H4 (cell line): Measurements from ENCODE around the gene ARFGEF2. TPM values are rescaled to one million over a fixed set of nuclear protein-coding genes. Genes with fewer than 3 reads are reported as not detected.
"Not testable (repeated sequence)": the region's sequence is repeated elsewhere in the genome, so short reads cannot be mapped to it uniquely, and the experiment has no call there.

Experiments used
- DNase-seq: peaks from one replicate; pipeline ENCODE4 v3.0.0-alpha.2; 2015; ENCODE audit warnings: low spot score
- total RNA-seq: library from RNA; depleted of rRNA; stranded (reverse); fragments of >200 nt; shearing (Covaris generic); gene quantifications from 2 replicates; pipeline ENCODE4 v1.2.3, GENCODE V29; 2014

The ARFGEF2 gene
- total RNA-seq, 1 experiment from 2014 or later: 13.8 TPM

DNA sequence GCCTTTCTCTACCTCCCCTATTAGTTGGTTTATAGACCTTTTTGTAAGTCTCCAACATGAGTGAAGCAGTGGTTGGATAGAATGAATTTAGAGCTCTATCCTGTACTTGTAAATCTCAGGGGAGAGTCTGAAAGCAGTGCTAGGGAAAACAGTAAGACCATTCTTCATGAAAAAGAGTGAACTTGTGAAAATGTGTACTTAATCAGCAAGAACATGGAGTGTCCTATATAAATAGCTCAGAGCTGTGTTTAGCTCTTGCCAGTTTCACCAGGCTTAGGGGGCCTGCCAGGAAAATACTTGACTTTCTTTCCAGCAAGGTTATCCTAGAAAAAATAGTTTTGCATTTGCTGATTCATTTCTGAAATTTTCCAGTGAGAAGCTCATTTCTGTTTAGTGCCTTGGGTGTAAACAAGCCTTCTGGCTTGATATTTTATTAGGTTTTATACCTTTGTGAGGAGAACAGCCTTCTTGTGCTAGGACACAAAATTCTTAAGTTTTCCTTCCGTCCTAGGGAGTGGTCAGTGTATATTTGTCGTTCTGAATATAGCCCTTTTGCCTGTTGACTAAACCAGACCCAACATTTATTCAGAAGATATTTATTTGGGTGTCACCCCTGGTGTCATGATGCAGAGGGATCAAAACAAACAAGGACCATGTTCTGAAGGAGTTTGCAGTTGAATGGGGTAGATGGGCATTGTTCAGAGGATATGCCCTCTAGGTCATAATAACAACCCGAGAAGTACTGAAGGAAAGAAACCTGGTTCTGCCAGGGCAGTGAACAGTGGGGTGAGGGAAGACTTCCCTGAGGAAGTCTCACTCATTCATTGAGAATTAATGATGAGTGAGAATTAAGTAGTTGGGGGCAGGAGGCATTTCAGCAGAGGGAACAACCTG lies 7.6 kb downstream of the ARFGEF2 start:
- DNase-seq: no peak

DNA sequence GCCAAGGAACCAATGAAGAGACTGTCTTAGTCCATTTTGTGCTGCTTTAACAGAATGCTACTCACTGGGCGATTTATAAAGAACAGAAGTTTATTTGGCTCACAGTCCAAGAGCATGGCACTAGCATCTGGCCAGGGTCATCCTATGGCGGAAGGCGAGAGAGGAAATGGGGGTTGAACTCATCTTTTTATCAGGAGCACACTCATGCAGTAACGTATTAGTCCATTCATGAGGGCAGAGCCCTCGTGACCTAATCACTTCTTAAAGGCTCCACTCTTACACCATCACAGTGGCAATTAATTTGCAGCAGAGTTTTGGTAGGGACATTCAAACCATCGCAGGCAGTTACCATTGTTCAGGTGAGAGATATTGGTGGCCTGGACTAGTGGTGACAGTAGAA lies 8.5 kb downstream of the ARFGEF2 start:
- no peak for DNase-seq

DNA sequence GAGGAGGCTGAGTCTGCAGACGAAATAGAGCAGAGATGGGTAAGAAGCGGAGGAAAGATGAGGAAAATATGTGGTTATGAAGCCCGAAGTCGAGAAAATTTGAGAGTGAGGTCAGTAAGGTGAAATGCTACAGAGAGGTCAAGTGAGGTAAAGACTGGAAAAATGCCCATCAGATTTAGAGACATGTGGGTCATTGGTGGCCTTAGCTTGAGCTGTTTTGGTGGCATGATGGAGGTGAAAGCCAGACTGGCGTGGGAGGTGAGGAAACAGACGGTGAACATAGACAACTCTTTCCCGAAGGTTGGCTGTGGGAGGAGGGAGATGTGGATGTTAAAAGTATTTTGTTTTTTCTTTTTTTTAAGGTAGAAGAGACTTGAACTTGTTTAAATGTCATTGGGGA lies 9.4 kb downstream of the ARFGEF2 start:
- DNase-seq: no peak

DNA sequence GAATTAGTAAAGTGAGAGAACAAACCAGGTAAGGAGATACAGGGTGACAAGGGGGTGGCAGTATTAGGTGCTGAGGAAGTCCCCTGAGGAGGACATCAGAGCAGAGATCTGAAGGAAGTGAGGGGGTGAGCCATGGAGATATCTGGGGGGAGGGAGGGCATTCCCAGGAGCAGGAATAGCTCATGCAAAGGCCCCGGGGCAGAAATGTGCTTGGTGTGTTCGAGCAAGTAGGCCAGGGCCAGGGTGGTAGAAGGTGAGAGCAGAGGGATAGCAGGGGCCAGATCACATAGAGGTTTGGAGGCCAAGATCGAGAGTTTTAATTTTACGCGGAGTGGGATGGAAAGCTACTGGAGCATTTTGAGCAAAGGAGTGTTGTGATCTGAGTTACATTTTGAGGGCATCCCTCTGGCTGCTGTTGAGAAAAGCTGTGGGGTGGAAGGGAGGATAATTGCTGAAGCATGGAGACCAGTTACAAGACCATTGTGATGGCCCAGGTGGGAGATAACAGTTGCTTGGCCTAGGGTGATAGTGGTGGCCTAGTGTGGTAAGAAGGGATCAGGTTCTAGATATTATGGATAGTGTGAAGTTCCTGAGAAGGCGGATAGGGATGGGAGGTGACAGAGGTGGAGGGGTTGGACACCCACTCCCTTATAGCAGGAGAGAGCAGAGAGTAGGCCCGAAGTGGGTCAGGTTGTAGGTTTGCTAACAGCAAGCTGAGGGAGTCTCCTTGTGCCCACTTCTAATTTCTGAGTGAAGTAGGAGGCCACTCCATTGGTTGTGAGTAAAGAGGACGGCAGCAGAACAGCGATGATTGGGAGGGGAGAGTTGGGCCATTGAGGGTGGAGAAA lies 10.2 kb downstream of the ARFGEF2 start:
- DNase-seq: no peak

DNA sequence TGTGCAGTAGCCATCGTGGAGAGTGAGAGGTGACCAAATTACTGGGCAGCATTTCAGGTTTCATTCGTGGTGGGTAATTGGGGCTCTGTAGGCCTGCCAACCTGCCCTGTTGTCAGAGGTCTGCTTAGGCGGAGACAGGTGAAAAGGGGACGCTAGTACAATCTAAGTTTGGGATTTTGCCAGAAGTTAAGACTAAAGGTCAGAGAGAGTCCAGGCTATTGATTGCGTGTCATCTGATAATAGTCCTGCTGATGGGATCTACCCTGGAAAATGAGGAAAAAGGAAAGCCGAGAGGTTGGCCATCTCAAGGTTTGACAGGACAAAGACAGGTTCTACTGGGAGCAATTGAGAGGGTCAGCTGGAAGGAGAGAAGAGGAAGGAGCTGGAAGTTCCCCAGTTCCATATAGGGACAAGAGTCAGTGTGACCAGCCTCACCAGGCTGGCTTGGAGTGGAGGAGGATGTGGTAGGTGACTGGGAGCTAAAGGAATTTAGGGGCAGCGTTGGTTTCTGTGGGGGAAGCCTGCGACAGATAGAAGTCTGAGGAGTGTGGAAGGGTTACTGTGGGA lies 10.9 kb downstream of the ARFGEF2 start:
- no peak for DNase-seq

DNA sequence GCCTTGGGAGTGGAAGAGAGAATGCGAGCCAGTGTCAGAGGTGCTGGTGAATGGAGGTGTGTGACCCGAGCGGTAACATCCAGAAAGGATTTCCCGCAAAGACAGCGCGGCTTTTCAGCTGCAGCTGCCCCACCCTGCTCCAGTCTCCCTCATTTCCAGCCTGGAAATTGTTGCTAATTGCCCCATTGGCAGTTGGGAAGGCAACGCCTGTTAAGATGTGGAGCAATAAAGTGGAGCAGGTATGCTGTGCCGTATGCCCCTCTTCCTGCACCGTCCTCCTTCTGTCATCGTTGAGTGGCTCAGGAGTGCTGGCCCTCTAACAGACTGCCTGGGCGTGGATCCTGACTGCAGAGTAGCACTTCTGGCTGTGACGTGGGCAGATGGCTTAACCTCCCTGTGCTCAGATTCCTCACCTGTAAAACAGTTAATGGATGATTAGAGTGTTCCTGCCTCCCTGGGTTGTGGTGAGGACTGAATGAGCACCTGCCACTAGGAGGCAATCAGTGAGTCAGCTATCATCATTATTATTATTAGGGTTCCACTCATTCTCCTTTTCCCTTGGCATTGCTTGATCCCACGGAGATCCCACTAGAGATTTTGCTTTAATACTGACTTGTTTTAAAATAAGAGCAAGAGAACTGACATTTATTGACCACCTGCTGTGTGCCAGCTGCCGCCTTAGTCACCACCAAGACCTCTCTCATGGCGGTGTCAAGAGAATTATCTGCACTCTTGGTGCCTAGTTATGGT lies 11.7 kb downstream of the ARFGEF2 start:
- DNase-seq: no peak

DNA sequence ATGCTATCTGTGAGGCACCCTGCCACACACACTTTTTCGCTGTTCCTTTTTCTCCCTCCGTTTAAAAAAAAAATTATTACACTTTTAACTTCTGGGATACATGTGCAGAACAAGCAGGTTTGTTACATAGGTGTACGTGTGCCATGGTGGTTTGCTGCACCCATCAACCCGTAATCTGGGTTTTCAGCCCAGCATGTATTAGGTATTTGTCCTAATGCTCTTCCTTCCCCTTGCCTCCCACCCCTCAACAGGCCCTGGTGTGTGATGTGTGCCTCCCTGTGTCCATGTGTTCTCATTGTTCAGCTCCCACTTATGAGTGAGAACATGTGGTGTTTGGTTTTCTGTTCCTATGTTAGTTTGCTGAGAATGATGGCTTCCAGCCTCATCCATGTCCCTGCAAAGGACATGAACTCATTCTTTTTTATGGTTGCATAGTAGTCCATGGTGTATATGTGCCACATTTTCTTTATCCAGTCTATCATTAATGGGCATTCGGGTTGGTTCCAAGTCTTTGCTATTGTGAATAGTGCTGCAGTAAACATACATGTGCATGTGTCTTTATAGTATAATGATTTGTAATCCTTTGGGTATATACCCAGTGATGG lies 12.9 kb downstream of the ARFGEF2 start:
- not testable (repeated sequence) for DNase-seq

DNA sequence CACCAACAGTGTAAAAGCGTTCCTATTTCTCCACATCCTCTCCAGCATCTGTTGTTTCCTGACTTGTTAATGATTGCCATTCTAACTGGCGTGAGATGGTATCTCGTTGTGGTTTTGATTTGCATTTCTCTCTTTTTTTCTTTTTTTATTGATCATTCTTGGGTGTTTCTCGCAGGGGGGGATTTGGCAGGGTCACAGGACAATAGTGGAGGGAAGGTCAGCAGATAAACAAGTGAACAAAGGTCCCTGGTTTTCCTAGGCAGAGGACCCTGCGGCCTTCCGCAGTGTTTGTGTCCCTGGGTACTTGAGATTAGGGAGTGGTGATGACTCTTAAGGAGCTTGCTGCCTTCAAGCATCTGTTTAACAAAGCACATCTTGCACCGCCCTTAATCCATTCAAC lies 13.5 kb downstream of the ARFGEF2 start:
- DNase-seq: not testable (repeated sequence)

DNA sequence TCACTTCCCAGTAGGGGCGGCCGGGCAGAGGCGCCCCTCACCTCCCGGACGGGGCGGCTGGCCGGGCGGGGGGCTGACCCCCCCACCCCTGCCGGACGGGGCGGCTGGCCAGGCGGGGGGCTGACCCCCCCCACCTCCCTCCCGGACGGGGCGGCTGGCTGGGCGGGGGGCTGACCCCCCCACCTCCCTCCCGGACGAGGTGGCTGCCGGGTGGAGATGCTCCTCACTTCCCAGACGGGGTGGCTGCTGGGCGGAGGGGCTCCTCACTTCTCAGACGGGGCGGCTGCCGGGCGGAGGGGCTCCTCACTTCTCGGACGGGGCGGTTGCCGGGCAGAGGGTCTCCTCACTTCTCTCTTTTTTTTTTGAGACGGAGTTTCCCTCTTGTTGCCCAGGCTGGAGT lies 14.7 kb downstream of the ARFGEF2 start:
- DNase-seq: not testable (repeated sequence)

DNA sequence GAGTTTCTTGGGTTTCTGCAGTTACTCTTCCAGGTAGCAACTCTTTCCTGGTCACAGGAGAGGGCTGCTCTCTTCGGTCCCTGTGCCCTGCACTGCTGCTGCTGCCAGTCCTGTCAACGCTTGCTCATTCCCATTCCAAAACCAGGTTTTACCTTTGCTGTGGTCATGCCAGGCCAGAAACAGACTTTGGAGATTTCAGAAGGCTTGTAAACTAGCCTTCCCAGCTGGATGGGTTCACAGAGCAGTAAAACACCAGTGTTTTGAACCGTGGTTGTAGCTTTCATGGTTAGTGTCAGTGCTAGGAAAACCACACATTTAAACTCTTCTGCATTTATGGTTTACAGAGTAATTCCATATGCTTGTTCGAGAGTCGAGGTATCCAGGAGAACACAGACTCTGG lies 16.2 kb downstream of the ARFGEF2 start:
- DNase-seq: no peak

DNA sequence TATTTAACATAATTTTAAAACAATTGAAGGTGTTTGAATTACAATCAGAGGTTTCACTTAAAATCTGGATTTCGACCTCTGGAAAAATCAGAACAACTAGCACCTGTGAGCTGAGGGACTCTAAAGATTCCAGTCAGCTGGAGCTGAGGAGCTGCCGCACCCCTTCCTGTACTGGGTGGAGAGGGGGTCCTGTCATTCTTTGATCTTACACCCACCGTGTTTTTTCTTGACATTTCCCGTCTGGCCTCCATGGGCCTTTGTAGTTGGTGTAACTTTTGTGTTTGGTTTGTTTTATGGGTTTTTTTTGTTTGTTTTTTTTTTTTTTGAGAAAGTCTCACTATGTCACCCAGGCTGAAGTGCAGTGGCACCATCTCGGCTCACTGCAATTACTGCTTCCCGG lies 17.2 kb downstream of the ARFGEF2 start:
- DNase-seq: no peak

DNA sequence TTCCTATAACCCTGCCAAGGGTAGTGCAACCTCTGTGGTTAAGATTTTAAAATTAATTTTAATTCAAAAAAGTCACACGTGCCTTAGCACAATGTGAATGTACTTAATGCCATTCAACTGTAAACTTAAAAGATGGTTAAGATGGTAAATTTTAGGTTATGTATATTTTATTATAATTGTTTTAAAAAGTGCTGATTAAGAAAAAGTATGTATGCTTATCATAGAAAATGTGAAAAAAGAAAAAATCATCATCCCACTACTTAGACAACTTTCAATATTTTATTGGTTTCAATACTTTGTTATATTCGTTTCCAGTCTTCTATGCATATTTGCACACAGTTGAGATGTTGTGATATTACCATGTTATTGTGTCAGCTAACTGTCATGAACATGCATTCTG lies 18.7 kb downstream of the ARFGEF2 start:
- no peak for DNase-seq

DNA sequence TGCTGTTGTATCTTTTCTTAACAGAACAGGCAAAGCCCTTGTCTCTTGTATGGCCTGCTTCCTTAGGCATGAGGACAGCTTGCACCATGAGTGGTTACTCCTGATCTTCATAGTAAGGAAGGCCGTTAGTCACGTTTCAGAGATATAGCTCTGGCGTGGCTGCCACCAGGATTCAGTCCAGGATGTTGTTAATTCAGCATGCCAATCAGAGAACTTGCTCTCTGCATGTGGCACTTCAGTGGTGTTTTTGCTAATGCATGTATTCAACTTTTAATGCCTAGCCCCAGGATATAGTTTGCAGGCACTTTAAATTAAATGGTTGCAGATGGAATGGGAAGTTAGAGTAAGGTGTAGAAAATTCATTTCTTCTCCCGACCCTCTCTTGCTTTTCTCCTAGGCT lies 20.0 kb downstream of the ARFGEF2 start:
- DNase-seq: no peak

DNA sequence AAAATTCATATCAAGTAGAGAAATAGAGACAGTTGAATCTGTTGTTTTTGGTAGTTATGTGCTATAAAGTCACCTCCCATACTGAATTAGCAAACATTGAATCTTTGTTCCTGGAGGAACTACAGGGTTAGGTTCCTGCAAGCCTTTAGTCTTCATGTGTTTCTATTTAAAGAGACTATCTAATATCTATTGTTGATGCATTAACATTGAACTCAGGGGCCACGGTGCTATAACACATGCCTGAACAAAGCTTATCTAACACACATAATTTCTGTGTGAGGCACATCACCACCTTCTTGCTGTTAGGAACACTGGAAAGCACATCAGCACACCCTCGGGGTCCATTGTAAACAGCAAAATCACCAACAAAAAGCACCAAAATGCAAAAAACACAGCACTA lies 21.2 kb downstream of the ARFGEF2 start:
- no peak for DNase-seq

DNA sequence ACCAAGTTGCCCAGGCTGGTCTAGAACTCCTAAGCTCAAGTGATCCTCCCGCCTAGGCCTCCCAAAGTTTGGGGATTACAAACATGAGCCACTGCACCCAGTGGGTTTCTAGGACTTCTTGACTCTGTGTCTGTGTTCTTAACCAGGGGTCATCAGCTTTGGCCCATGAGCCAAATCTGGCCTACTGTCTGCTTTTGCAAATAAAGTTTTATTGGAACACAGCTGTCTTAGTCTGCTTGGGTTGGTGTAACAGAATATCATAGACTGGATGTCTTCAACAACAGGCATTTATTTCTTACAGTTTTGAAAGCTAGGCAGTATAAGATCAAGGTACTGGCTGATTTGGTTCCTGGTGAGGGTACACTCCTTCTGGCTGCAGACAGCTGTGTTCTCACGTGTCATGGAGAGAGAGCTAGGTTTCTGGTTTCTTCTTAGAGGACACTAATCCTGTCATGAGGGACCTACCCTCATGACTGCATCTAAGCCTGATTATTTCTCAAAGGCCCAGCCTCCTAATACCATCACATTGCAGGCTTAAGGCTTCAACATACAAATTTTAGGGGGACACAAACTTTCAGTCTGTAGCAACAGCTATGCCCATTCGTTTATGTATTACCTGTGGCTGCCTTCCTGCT lies 23.3 kb downstream of the ARFGEF2 start:
- DNase-seq: no peak

DNA sequence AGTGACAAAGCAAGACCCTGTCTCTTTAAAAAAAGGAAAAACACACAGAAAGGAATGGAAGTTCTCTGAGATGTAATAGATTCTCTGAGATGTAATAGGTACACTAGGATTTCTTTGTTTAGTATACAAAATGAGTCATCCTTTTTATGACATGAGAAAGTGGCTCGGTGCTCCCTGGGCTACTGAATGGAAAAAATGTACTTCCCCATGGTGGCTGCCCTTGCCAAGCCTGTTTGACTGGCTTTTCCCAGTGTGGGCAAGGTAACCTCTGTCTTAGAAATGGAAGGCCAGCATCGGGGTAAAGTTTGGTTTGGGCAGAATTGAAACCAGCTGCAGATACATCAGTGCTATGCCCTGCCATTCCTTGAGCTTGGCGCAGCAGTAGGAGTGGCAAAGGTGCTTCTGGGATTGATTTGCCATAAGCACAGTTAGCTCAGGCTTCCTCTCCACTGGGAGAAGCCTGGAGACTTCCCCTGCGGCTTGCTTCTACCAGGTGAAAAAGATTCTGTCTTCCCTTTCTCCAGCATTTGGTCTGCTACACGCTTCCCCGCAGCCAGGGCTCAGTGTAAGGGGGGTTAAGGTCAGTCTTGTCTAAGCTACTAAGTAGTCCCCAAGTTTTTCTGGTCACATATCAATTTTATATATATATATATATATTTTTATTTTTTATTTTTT lies 24.5 kb downstream of the ARFGEF2 start:
- DNase-seq: peak; percentile 75

DNA sequence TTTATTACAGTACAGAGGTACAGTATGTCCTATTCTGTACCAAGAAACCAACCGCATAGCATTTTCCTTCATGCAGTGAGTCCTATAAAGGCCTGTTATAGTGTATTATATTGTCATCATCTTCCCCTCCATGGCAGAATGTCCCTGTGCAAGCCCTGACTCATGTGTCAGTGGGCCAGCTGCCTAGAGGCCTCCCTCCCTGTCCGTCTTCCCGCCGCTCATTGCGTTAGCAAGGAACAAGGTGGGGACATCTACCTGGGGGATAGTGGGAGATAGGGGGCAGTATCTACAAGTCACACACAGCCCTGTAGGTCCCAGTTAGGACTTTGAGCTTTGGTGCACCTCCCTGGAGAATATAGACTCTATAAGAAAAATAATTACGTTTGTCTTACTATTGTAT lies 27.1 kb downstream of the ARFGEF2 start:
- DNase-seq: no peak

DNA sequence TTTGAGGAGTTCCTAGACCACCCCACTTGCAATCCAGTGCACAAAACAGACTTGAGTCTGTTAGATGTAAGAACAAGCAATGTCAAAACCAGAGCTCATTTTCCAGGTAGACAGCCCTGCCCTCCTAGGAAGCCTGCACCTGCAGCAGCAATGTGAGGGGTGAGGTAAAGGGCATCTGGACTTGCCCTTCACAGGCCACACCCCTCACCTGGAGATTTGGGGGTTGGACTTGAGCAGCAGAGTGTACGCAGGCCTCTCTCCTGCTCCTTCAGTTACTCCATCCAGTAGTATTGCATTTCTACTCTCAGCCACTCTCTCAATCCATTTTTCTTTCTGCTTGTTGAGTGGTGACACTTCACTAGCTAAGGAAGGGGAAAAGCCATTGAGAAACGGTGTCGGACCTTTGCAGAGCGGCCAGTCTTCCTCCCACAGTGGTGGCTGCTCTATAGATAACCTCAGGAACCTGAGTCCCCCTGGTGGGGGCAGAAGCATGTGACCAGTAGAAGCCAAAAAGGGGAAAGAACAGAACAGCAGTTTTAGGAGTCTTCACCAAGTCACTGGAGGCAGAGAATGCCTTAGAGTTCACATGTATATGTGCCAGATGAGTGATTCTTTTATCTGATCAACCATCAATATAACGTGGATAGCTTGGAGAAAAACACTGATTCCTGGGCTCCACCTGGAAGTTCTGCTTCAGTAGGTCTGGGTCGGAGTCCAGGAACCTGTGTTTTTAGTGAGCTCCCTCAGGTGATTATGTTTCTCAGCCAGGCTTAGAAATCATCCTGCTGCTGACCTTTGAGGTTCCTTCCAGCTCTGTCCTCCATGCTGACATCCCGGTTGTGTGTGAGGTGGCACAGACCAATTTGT lies 28.0 kb downstream of the ARFGEF2 start:
- no peak for DNase-seq

DNA sequence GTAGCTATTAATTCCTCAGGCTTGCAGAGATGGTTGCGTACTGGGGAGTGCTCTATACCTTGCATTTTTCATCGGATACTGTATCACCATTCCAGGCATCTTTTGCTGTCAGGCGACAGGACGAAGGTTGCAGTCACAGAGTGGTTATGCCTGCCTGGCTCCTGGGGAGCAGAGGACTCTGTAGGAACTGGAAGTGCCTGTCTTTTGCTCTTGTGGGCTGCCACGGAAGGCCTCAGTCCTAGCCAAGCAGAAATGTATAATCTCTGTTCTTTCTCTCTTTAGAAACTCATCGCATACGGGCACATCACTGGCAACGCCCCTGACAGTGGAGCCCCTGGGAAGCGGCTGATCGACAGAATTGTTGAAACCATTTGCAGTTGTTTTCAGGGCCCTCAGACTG lies 29.5 kb downstream of the ARFGEF2 start:
- no peak for DNase-seq
